Suprapubic skin (tissue), 4 donors: ENCODE measurements around the gene UNC50. TPM values are rescaled to one million over a fixed set of nuclear protein-coding genes. Genes with fewer than 3 reads are reported as not detected.

Experiments used
- DNase-seq, 2 donors: peaks; one replicate each; pipeline ENCODE4 v3.0.0-alpha.2; 2019; ENCODE audit warnings: low spot score in 2 of 2
- H3K27ac ChIP-seq: fragments of 200-600 bp; sonication (generic); one replicate; pipeline ENCODE4 v1.5.1; 2019
- H3K27me3 ChIP-seq: fragments of 200-600 bp; sonication (generic); one replicate; pipeline ENCODE4 v1.5.1; 2019
- H3K36me3 ChIP-seq: fragments of 200-600 bp; sonication (generic); one replicate; pipeline ENCODE4 v1.5.1; 2019
- H3K4me1 ChIP-seq: fragments of 200-600 bp; sonication (generic); one replicate; pipeline ENCODE4 v1.5.1; 2019
- H3K4me3 ChIP-seq: fragments of 200-600 bp; sonication (generic); one replicate; pipeline ENCODE4 v1.5.1; 2019; ENCODE audit warnings: mild to moderate bottlenecking
- H3K9me3 ChIP-seq: fragments of 200-600 bp; sonication (generic); one replicate; pipeline ENCODE4 v1.5.1; 2019
- CTCF ChIP-seq, 2 donors: fragments of 200-600 bp in 1 of 2; fragments of 450-650 bp in 1 of 2; sonication (generic) in 1 of 2; IDR thresholded peaks; one replicate each; pipeline ENCODE4 v1.5.1; 2016 to 2019; ENCODE audit warnings: antibody characterized with exemption in 2 of 2, mild to moderate bottlenecking in 1 of 2, moderate library complexity in 1 of 2
- EP300 ChIP-seq: sonication (generic); formaldehyde crosslinking; IDR thresholded peaks from one replicate; pipeline ENCODE4 v1.6.1; 2017; ENCODE audit warnings: antibody characterized with exemption
- POLR2A ChIP-seq, 2 donors: fragments of 450-650 bp; IDR thresholded peaks; one replicate each; pipeline ENCODE4 v1.6.1; 2017; ENCODE audit warnings: antibody characterized with exemption in 2 of 2, mild to moderate bottlenecking in 2 of 2, moderate library complexity in 2 of 2
- POLR2AphosphoS5 ChIP-seq, 3 donors: sonication (generic); formaldehyde crosslinking; IDR thresholded peaks; one replicate each; pipeline ENCODE4 v1.6.1; 2017; ENCODE audit warnings: antibody characterized with exemption in 3 of 3
- WGBS: methylation state at CpG from one replicate; pipeline ENCODE4 v1.1.5; 2018; 5-methylcytosine and 5-hydroxymethylcytosine counted together
- total RNA-seq, 4 donors: library from RNA; depleted of rRNA; stranded (reverse); fragments of >200 nt; gene quantifications; one replicate each; pipeline ENCODE4 v1.1.0, GENCODE V29; 2016

Gene UNC50
- total RNA-seq, 4 donors from 2014 or later = 34.0 to 45.4 (median 40.4) TPM

GRCh38 chr2:98571796-98572195 is 36.6 kb upstream of the UNC50 start:
- no peaks in the 10 kb centered on the region for H3K4me1 ChIP-seq
- WGBS = 94% methylated on average over 9 of the region's 9 CpGs

GRCh38 chr2:98572211-98572610 is 36.2 kb upstream of the UNC50 start:
- WGBS = 81% methylated on average over 4 of the region's 5 CpGs
- Histone ChIP-seq H3K4me1 (no peaks in the 10 kb centered on the region), H3K9me3 (no peaks in the 10 kb centered on the region), H3K27ac (no peak overlapping the region), H3K36me3 (peaks cover 89% of the 10 kb centered on the region), H3K4me3 (no peak overlapping the region), H3K27me3 (no peaks in the 10 kb centered on the region)
- TF ChIP-seq POLR2A (IDR thresholded peaks at IDR 0.05) (no peak), EP300 (no peak), CTCF (IDR thresholded peaks at IDR 0.05) (no peak), POLR2AphosphoS5 (IDR thresholded peaks at IDR 0.05) (no peak)
- no peak for DNase-seq

More at GRCh38 chr2:98571796-98572195, 36.6 kb upstream of the UNC50 start:
- H3K4me3 ChIP-seq = no peak overlapping the region
- TF ChIP-seq EP300 = no peak
- no peak for TF ChIP-seq CTCF (IDR thresholded peaks at IDR 0.05)
- TF ChIP-seq POLR2A (IDR thresholded peaks at IDR 0.05) = no peak
- TF ChIP-seq POLR2AphosphoS5 (IDR thresholded peaks at IDR 0.05) = no peak
- no peaks in the 10 kb centered on the region for H3K27me3 ChIP-seq
- no peak for DNase-seq
- H3K27ac ChIP-seq = no peak overlapping the region
- H3K9me3 ChIP-seq = no peaks in the 10 kb centered on the region
- H3K36me3 ChIP-seq = peaks cover 89% of the 10 kb centered on the region

GRCh38 chr2:98572676-98573075 is 35.7 kb upstream of the UNC50 start:
- TF ChIP-seq EP300 = no peak
- no peak for TF ChIP-seq POLR2A (IDR thresholded peaks at IDR 0.05)
- TF ChIP-seq CTCF (IDR thresholded peaks at IDR 0.05) = no peak
- TF ChIP-seq POLR2AphosphoS5 (IDR thresholded peaks at IDR 0.05) = no peak
- H3K27ac ChIP-seq = no peak overlapping the region

GRCh38 chr2:98573426-98573825 is 35.0 kb upstream of the UNC50 start:
- Histone ChIP-seq H3K4me1 (no peaks in the 10 kb centered on the region), H3K36me3 (peaks cover 94% of the 10 kb centered on the region), H3K9me3 (no peaks in the 10 kb centered on the region), H3K27me3 (no peaks in the 10 kb centered on the region), H3K4me3 (no peak overlapping the region), H3K27ac (no peak overlapping the region)
- WGBS = 95% methylated on average over 12 of the region's 13 CpGs
- TF ChIP-seq POLR2A (IDR thresholded peaks at IDR 0.05) (no peak), POLR2AphosphoS5 (IDR thresholded peaks at IDR 0.05) (no peak), CTCF (IDR thresholded peaks at IDR 0.05) (no peak), EP300 (no peak)
- no peak for DNase-seq

More at GRCh38 chr2:98572676-98573075, 35.7 kb upstream of the UNC50 start:
- Histone ChIP-seq H3K27me3 (no peaks in the 10 kb centered on the region), H3K4me1 (no peaks in the 10 kb centered on the region), H3K9me3 (no peaks in the 10 kb centered on the region), H3K4me3 (no peak overlapping the region), H3K36me3 (peaks cover 89% of the 10 kb centered on the region)
- DNase-seq = peak in 1 of 2 donors; percentile 45
- 88% methylated on average over 15 of the region's 15 CpGs for WGBS

GRCh38 chr2:98576666-98577312 is 31.6 kb upstream of the UNC50 start:
- no peaks in the 10 kb centered on the region for H3K27me3 ChIP-seq
- H3K4me3 ChIP-seq = no peak overlapping the region
- H3K4me1 ChIP-seq = no peaks in the 10 kb centered on the region
- DNase-seq = no peak
- peaks cover 76% of the 10 kb centered on the region for H3K36me3 ChIP-seq
- no peaks in the 10 kb centered on the region for H3K9me3 ChIP-seq
- 92% methylated on average over 9 of the region's 22 CpGs for WGBS
- no peak overlapping the region for H3K27ac ChIP-seq
- TF ChIP-seq POLR2A (IDR thresholded peaks at IDR 0.05) (no peak), EP300 (no peak), CTCF (IDR thresholded peaks at IDR 0.05) (no peak), POLR2AphosphoS5 (IDR thresholded peaks at IDR 0.05) (no peak)
